ENCODE measurements around the gene RBM19. TPM values are rescaled to one million over a fixed set of nuclear protein-coding genes. Genes with fewer than 3 reads are reported as not detected.

The RBM19 gene
- total and polyA plus RNA-seq, 9 donors: 11.6 to 44.0 (median 33.9) TPM

DNA sequence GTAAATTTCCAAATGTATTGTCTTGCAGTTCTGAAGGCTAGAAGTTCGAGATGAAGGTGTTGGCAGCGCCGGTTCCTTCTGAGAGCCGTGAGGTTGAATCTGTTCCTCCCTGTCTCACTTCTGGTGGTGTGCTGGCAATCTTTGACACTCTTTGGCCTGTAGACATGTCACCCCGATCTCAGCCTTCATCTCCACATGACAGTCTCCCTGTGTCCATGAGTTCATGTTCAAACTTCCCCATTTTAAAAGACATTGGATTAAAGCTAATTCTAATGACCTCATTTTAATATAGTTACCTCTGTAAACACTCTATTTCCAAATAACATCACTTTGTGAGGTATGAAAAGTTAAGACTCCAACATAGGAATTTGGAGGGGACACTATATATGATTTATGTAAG is 4.1 kb upstream of the RBM19 start:
- TF ChIP-seq POLR2A (IDR thresholded peaks at IDR 0.05) (no peak), EP300 (IDR thresholded peaks at IDR 0.05) (no peak)
- TF ChIP-seq, protein P1, sequence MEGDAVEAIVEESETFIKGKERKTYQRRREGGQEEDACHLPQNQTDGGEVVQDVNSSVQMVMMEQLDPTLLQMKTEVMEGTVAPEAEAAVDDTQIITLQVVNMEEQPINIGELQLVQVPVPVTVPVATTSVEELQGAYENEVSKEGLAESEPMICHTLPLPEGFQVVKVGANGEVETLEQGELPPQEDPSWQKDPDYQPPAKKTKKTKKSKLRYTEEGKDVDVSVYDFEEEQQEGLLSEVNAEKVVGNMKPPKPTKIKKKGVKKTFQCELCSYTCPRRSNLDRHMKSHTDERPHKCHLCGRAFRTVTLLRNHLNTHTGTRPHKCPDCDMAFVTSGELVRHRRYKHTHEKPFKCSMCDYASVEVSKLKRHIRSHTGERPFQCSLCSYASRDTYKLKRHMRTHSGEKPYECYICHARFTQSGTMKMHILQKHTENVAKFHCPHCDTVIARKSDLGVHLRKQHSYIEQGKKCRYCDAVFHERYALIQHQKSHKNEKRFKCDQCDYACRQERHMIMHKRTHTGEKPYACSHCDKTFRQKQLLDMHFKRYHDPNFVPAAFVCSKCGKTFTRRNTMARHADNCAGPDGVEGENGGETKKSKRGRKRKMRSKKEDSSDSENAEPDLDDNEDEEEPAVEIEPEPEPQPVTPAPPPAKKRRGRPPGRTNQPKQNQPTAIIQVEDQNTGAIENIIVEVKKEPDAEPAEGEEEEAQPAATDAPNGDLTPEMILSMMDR (IDR thresholded peaks at IDR 0.05): no peak
- Histone ChIP-seq H3K4me1 (ENCODE audit: insufficient read depth) (peaks cover 3% of the 10 kb centered on the region), H3K9me3 (no peaks in the 10 kb centered on the region), H3K27me3 (no peaks in the 10 kb centered on the region), H3K4me3 (no peak overlapping the region), H3K36me3 (no peaks in the 10 kb centered on the region), H3K27ac (no peak overlapping the region)
- 78 to 84% (median 80%) methylated on average over 5 of the region's 5 CpGs for WGBS, 3 donors
- DNase-seq: no peak
- intact Hi-C loops (cut with DNase I): no loop called here

GRCh38 chr12:113967368-113967767 is 1.2 kb upstream of the RBM19 start:
- intact Hi-C loops (cut with DNase I): no loop called here
- no peaks in the 10 kb centered on the region for H3K36me3 ChIP-seq
- no peak for TF ChIP-seq EP300 (IDR thresholded peaks at IDR 0.05)
- H3K27ac ChIP-seq: no peak overlapping the region
- H3K4me1 ChIP-seq (ENCODE audit: insufficient read depth): peaks cover 3% of the 10 kb centered on the region
- WGBS, 3 donors: 81 to 91% (median 86%) methylated on average over 4 of the region's 4 CpGs
- no peaks in the 10 kb centered on the region for H3K9me3 ChIP-seq
- DNase-seq: no peak
- no peak overlapping the region for H3K4me3 ChIP-seq
- H3K27me3 ChIP-seq: no peaks in the 10 kb centered on the region

DNA sequence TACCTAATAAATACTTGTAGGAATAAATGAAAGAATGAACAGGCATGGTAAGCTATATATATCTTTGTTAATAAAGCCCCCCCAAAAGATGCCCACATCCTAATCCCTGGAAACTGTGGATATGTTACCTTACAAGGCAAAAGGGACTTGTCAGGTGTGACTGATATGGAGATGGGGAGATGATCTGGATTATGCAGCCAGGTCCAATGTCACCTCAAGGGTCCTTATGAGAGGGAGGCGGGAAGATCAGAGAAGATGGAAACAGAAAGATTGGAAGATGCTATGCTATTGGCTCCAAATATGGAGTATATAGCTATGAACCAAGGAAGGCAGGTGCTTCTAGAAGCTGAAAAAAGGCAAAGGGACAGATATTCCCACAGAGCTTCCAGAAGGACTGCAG is 3.4 kb downstream of the RBM19 start:
- H3K27ac ChIP-seq: no peak overlapping the region
- no peak overlapping the region for H3K4me3 ChIP-seq
- H3K36me3 ChIP-seq: no peaks in the 10 kb centered on the region
- no peaks in the 10 kb centered on the region for H3K27me3 ChIP-seq
- WGBS, 3 donors: 92 to 100% (median 97%) methylated on average over 1 of the region's 1 CpG
- DNase-seq: no peak
- TF ChIP-seq, protein P1 (IDR thresholded peaks at IDR 0.05): no peak
- TF ChIP-seq POLR2A (IDR thresholded peaks at IDR 0.05) (no peak), EP300 (IDR thresholded peaks at IDR 0.05) (no peak)
- peaks cover 3% of the 10 kb centered on the region for H3K4me1 ChIP-seq (ENCODE audit: insufficient read depth)
- no peaks in the 10 kb centered on the region for H3K9me3 ChIP-seq
- intact Hi-C loops (cut with DNase I): no loop called here

DNA sequence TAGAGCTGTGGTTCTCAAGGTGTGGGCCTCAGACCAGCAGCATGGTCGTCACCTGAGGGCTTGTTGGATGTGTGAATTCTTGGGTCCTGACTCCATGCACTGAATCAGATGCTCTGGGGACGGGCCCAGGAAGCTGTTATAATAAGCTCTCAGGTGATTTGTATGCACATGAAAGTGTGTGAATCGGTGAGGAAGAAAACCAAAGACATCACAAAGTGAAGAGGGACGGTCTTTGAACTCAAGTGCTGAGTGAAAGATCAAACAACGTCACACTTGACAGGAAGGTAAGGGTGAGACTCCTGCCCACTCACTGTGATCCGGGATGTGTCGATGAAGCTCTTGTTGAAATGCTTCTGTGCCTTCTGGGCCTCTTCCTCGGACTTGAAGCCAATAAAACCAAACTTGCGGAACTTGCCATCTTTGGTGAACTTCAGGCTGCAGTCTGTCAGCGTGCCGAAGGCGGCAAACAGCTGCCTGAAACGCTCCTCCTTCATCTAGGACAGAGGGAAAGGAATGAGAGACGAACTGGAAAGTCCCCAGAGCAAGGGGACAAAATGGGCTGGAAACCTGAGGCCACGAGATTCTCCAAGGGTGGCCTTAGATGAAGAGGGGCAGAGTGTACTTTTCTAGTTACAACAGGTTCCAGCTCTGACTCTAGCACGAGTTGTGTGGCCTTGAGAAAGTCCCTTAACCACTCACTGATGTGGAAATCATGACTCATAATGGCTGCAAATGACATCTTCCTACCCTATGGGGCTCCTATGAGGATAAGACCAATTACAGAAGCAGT is 4.0 kb downstream of the RBM19 start:
- Histone ChIP-seq H3K27me3 (no peaks in the 10 kb centered on the region), H3K4me3 (no peak overlapping the region), H3K9me3 (no peaks in the 10 kb centered on the region), H3K27ac (no peak overlapping the region), H3K4me1 (ENCODE audit: insufficient read depth) (peaks cover 3% of the 10 kb centered on the region), H3K36me3 (no peaks in the 10 kb centered on the region)
- TF ChIP-seq, protein P1 (IDR thresholded peaks at IDR 0.05): no peak
- TF ChIP-seq POLR2A (IDR thresholded peaks at IDR 0.05) (no peak), EP300 (IDR thresholded peaks at IDR 0.05) (no peak)
- intact Hi-C loops (cut with DNase I): no loop called here
- no peak for DNase-seq
- 83 to 84% (median 84%) methylated on average over 16 of the region's 16 CpGs for WGBS, 3 donors

GRCh38 chr12:113960030-113960429 is 6.1 kb downstream of the RBM19 start:
- intact Hi-C loops (cut with DNase I): no loop called here
- no peaks in the 10 kb centered on the region for H3K36me3 ChIP-seq
- no peak for DNase-seq
- no peak overlapping the region for H3K4me3 ChIP-seq
- H3K4me1 ChIP-seq (ENCODE audit: insufficient read depth): no peaks in the 10 kb centered on the region
- TF ChIP-seq EP300 (IDR thresholded peaks at IDR 0.05): no peak
- TF ChIP-seq POLR2A (IDR thresholded peaks at IDR 0.05): no peak
- TF ChIP-seq, protein P1 (IDR thresholded peaks at IDR 0.05): no peak
- H3K9me3 ChIP-seq: no peaks in the 10 kb centered on the region
- H3K27me3 ChIP-seq: no peaks in the 10 kb centered on the region
- no peak overlapping the region for H3K27ac ChIP-seq
- 92 to 96% (median 94%) methylated on average over 6 of the region's 6 CpGs for WGBS, 3 donors
